IMR-90 (cell line): ENCODE data around the gene CACNA2D1. TPM values are rescaled to one million over a fixed set of nuclear protein-coding genes. Genes with fewer than 3 reads are reported as not detected.

Experiments used
- ATAC-seq: fragments of 200-7000 bp; cut with Tn5 transposase; 2 replicates; pipeline ENCODE4 v1.9.1; 2020; ENCODE audit warnings: low read depth, mild to moderate bottlenecking, moderate library complexity
- BruUV-seq: library from RNA; stranded (reverse); fragments of 400-500 nt; replicated peaks from 2 replicates; lab custom pipeline; 2021; lab: Mats Ljungman, UMichigan
- CTCF ChIA-PET: fragments of 300-600 bp; formaldehyde crosslinking; extraction: SDS; loops from one replicate; lab custom pipeline; 2021; ENCODE audit warnings: antibody characterized with exemption; lab: Yijun Ruan, JAX
- POLR2A ChIA-PET: fragments of 300-600 bp; sonication (Branson Sonifier 250); formaldehyde crosslinking; loops from one replicate; lab custom pipeline; 2022; ENCODE audit warnings: antibody characterized with exemption; ENCODE audit not compliant: unreplicated experiment; lab: Charles Lee
- DNase-seq: peaks from one replicate; pipeline ENCODE4 v3.0.0; 2013
- H2AFZ ChIP-seq: replicated peaks from 2 replicates; pipeline ENCODE3; 2013; ENCODE audit warnings: low read length, mild to moderate bottlenecking; ENCODE audit not compliant: poor library complexity
- H2AK5ac ChIP-seq: 2 replicates; pipeline ENCODE4 v1.6.1; 2013; ENCODE audit warnings: low read depth, low read length, inconsistent platforms
- H2AK9ac ChIP-seq: replicated peaks from 2 replicates; pipeline ENCODE3; 2013; ENCODE audit warnings: mild to moderate bottlenecking, low read depth, low read length, moderate library complexity; ENCODE audit not compliant: poor library complexity
- H2BK120ac ChIP-seq: 2 replicates; pipeline ENCODE4 v1.6.1; 2013; ENCODE audit warnings: low read depth, low read length, inconsistent platforms
- H2BK15ac ChIP-seq: 3 replicates; pipeline ENCODE4 v1.6.1; 2013; ENCODE audit warnings: low read depth, low read length, inconsistent platforms
- H2BK20ac ChIP-seq: 2 replicates; pipeline ENCODE4 v1.6.1; 2013; ENCODE audit warnings: low read depth, mild to moderate bottlenecking, inconsistent platforms, low read length, moderate library complexity
- H2BK5ac ChIP-seq: 2 replicates; pipeline ENCODE4 v1.6.1; 2013; ENCODE audit warnings: mild to moderate bottlenecking, low read depth, low read length, inconsistent platforms; ENCODE audit not compliant: poor library complexity, severe bottlenecking
- H3K14ac ChIP-seq: replicated peaks from 2 replicates; pipeline ENCODE4 v1.6.1; 2013; ENCODE audit warnings: low read depth, low read length, inconsistent platforms
- H3K18ac ChIP-seq: 2 replicates; pipeline ENCODE4 v1.6.1; 2013; ENCODE audit warnings: low read depth, low read length, control low read depth
- H3K23ac ChIP-seq: 2 replicates; pipeline ENCODE4 v1.6.1; 2013; ENCODE audit warnings: low read depth, low read length, inconsistent platforms
- H3K27ac ChIP-seq: 2 replicates; pipeline ENCODE4 v1.5.1; 2013; ENCODE audit warnings: mild to moderate bottlenecking, control low read depth, low read length; ENCODE audit not compliant: insufficient read depth
- H3K27me3 ChIP-seq: 2 replicates; pipeline ENCODE4 v1.6.1; 2013; ENCODE audit warnings: low read length; ENCODE audit not compliant: control insufficient read depth, insufficient read depth
- H3K36me3 ChIP-seq: 2 replicates; pipeline ENCODE4 v1.6.1; 2013; ENCODE audit warnings: low read length, mixed read lengths; ENCODE audit not compliant: control insufficient read depth, insufficient read depth
- H3K4ac ChIP-seq: 2 replicates; pipeline ENCODE4 v1.6.1; 2013; ENCODE audit warnings: low read depth, low read length, inconsistent platforms
- H3K4me1 ChIP-seq: 2 replicates; pipeline ENCODE4 v1.6.1; 2013; ENCODE audit warnings: low read length, mixed read lengths; ENCODE audit not compliant: control insufficient read depth, insufficient read depth
- H3K4me2 ChIP-seq: 2 replicates; pipeline ENCODE4 v1.6.1; 2013; ENCODE audit warnings: low read depth, mild to moderate bottlenecking, control low read depth, low read length, moderate library complexity
- H3K4me3 ChIP-seq: 2 replicates; pipeline ENCODE4 v1.5.1; 2013; ENCODE audit warnings: low read depth, mild to moderate bottlenecking, control low read depth, low read length, moderate library complexity; ENCODE audit not compliant: insufficient read depth
- H3K56ac ChIP-seq: 2 replicates; pipeline ENCODE4 v1.6.1; 2013; ENCODE audit warnings: low read length, inconsistent platforms; ENCODE audit not compliant: insufficient read depth; ENCODE audit errors: extremely low read depth
- H3K79me1 ChIP-seq, 2 experiments: 2 replicates each; pipeline ENCODE4 v1.6.1; 2013; ENCODE audit warnings: low read length in 2 of 2, inconsistent platforms in 1 of 2, low read depth in 1 of 2
- H3K9ac ChIP-seq: 2 replicates; pipeline ENCODE4 v1.6.1; 2013; ENCODE audit warnings: low read depth, low read length, control low read depth
- H3K9me1 ChIP-seq: 2 replicates; pipeline ENCODE4 v1.6.1; 2013; ENCODE audit warnings: low read length, inconsistent platforms; ENCODE audit not compliant: insufficient read depth
- H3K9me3 ChIP-seq: 2 replicates; pipeline ENCODE4 v1.6.1; 2013; ENCODE audit warnings: low read length; ENCODE audit not compliant: control insufficient read depth, insufficient read depth
- H4K20me1 ChIP-seq: 2 replicates; pipeline ENCODE4 v1.6.1; 2013; ENCODE audit warnings: low read length, inconsistent platforms; ENCODE audit not compliant: insufficient read depth
- H4K5ac ChIP-seq: 2 replicates; pipeline ENCODE4 v1.6.1; 2013; ENCODE audit warnings: mild to moderate bottlenecking, low read depth, low read length, control low read depth
- H4K8ac ChIP-seq, 2 experiments: 2 replicates each; pipeline ENCODE4 v1.6.1; 2013; ENCODE audit warnings: low read depth in 2 of 2, low read length in 2 of 2, control low read depth in 1 of 2, inconsistent platforms in 1 of 2
- H4K91ac ChIP-seq: 2 replicates; pipeline ENCODE4 v1.6.1; 2013; ENCODE audit warnings: low read depth, low read length, inconsistent platforms; ENCODE audit not compliant: insufficient read depth
- BHLHE40 ChIP-seq: fragments of 150-350 bp; IDR thresholded peaks from 2 replicates; pipeline ENCODE4 v1.6.1; 2016; ENCODE audit warnings: mild to moderate bottlenecking, low read depth, low read length
- CTCF ChIP-seq: conservative IDR thresholded peaks from 2 replicates; pipeline ENCODE4 v1.5.1; 2012; ENCODE audit warnings: mild to moderate bottlenecking, low read depth, low read length, improper control_type of control experiment
- RCOR1 ChIP-seq: IDR thresholded peaks from 2 replicates; pipeline ENCODE4 v1.6.1; 2012; ENCODE audit warnings: mild to moderate bottlenecking, low read length, improper control_type of control experiment; ENCODE audit not compliant: insufficient replicate concordance
- RFX5 ChIP-seq: IDR thresholded peaks from 2 replicates; pipeline ENCODE4 v1.8.0; 2012; ENCODE audit warnings: low read depth, mild to moderate bottlenecking, low read length, moderate library complexity
- SMC3 ChIP-seq: fragments of 150-350 bp; IDR thresholded peaks from 2 replicates; pipeline ENCODE4 v1.6.1; 2016; ENCODE audit warnings: low read depth, mild to moderate bottlenecking, antibody characterized with exemption, low read length, moderate library complexity
- USF2 ChIP-seq: fragments of 150-350 bp; IDR thresholded peaks from 2 replicates; pipeline ENCODE4 v1.6.1; 2017; ENCODE audit warnings: mild to moderate bottlenecking, antibody characterized with exemption, low read length, low read depth
- WGBS, 2 experiments: methylation state at CpG; one replicate each; pipeline versions ENCODE4 v1.1.5 to v1.1.7; 2013; ENCODE audit warnings: missing lambda C conversion rate in 2 of 2; ENCODE audit not compliant: insufficient read length in 1 of 2; ENCODE audit errors: extremely low coverage in 2 of 2; 5-methylcytosine and 5-hydroxymethylcytosine counted together
- dilution Hi-C: fragments of 300-500 bp; cut with HindIII; formaldehyde crosslinking; loops from one replicate; pipeline ENCODE4 v1.14.3; 2018; ENCODE audit warnings: low sequenced_read_pairs; ENCODE audit not compliant: unreplicated experiment
- in situ Hi-C: fragments of 300-500 bp; cut with MboI; formaldehyde crosslinking; loops from 3 replicates; pipeline ENCODE4 v1.14.3; 2019; ENCODE audit warnings: low sequenced_read_pairs, inconsistent platforms, mixed read lengths
- intact Hi-C: fragments of 100-400 bp; cut with micrococcal nuclease; formaldehyde crosslinking; loops from 2 replicates; pipeline ENCODE4 v1.10.0; 2022
- polyA plus RNA-seq, 3 experiments: library from polyadenylated mRNA; depleted of rRNA; stranded (reverse); fragments of >200 nt; gene quantifications; 2 replicates each; pipeline ENCODE4 v1.2.3, GENCODE V29; 2012; ENCODE audit warnings: low replicate concordance in 1 of 3
- total RNA-seq: library from RNA; depleted of rRNA; stranded (reverse); fragments of >200 nt; gene quantifications from 2 replicates; pipeline ENCODE4 v1.2.3, GENCODE V29; 2012

The CACNA2D1 gene
- total and polyA plus RNA-seq, 2 of the 4 experiments (the other 2 are of a cell fraction), result 5.8 to 21.9 TPM

GRCh38 chr7:82211333-82211732 is 232.2 kb downstream of the CACNA2D1 start:
- no peaks in the 10 kb centered on the region for H3K36me3 ChIP-seq
- no peak overlapping the region for H3K4ac ChIP-seq
- no peak overlapping the region for H2BK5ac ChIP-seq
- H3K23ac ChIP-seq, result no peak overlapping the region
- DNase-seq (no peak), ATAC-seq (no peak)
- no peak overlapping the region for H3K56ac ChIP-seq
- no peak overlapping the region for H4K5ac ChIP-seq
- H2AK9ac ChIP-seq, result no peak overlapping the region
- intact Hi-C loops (no loop called here), in situ Hi-C loops (no loop called here), dilution Hi-C loops (no loop called here)
- H2BK15ac ChIP-seq, result no peak overlapping the region
- no CpG with 5 or more reads among the region's 1 CpG for WGBS, 2 experiments
- H2BK20ac ChIP-seq, result no peak overlapping the region
- H3K18ac ChIP-seq, result no peak overlapping the region
- peaks cover 0 to 4% of the 10 kb centered on the region in 2 experiments; a peak in 2 of 4 replicates for H3K79me1 ChIP-seq
- H2AFZ ChIP-seq, result no peak overlapping the region
- no peak overlapping the region for H4K91ac ChIP-seq
- H3K4me2 ChIP-seq, result no peak overlapping the region
- H3K4me3 ChIP-seq, result no peak overlapping the region
- H3K9me3 ChIP-seq, result no peaks in the 10 kb centered on the region
- TF ChIP-seq CTCF (no peak), RCOR1 (no peak), RFX5 (no peak), USF2 (no peak), BHLHE40 (no peak), SMC3 (no peak)
- no peak overlapping the region for H3K27ac ChIP-seq
- CTCF ChIA-PET, result no interaction called here
- H3K4me1 ChIP-seq, result no peaks in the 10 kb centered on the region
- no peaks in the 10 kb centered on the region for H4K20me1 ChIP-seq
- no peaks in the 10 kb centered on the region for H3K27me3 ChIP-seq
- POLR2A ChIA-PET, result no interaction called here
- no TSS peak for BruUV-seq
- H3K14ac ChIP-seq, result no peak overlapping the region
- no peak overlapping the region for H3K9ac ChIP-seq
- H4K8ac ChIP-seq, result no peak overlapping the region
- no peak overlapping the region for H2AK5ac ChIP-seq
- H3K9me1 ChIP-seq, result no peaks in the 10 kb centered on the region
- no peak overlapping the region for H2BK120ac ChIP-seq
